Esophagus squamous epithelium (tissue), 4 donors: ENCODE data around the gene SLC38A9.

ENCODE experiments used
- POLR2A ChIP-seq, 4 donors: fragments of 450-650 bp; IDR thresholded peaks; one replicate each; pipeline ENCODE4 v1.6.1; 2017; ENCODE audit warnings: antibody characterized with exemption in 4 of 4, mild to moderate bottlenecking in 4 of 4, moderate library complexity in 3 of 4
- TF ChIP-seq, protein P1 (sequence below), 6 experiments: fragments of 450-650 bp in 4 of 6; fragments of 200-600 bp in 2 of 6; sonication (generic) in 2 of 6; IDR thresholded peaks; one replicate each; pipeline ENCODE4 v1.5.1; 2016 to 2019; ENCODE audit warnings: antibody characterized with exemption in 6 of 6, mild to moderate bottlenecking in 4 of 6, moderate library complexity in 4 of 6

DNA sequence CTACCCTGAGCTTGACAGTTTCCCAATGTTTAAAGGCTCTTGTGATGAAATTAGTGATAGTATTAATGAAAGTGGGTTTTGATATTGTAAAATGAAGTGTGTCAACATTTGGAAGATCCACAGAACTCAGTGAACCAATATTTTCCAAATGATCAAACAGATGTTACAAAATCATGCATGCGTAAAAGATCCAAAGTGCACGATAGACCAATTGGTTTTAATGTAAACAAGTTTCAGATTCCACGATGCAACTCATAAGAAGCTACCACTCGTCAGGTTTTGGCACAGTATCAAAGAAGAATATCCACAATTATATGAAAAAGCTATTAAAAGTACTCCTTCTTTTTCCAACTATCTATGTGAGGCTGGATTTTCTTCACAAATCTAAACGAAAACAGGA lies 82.3 kb downstream of the SLC38A9 start:
- TF ChIP-seq, protein P1, sequence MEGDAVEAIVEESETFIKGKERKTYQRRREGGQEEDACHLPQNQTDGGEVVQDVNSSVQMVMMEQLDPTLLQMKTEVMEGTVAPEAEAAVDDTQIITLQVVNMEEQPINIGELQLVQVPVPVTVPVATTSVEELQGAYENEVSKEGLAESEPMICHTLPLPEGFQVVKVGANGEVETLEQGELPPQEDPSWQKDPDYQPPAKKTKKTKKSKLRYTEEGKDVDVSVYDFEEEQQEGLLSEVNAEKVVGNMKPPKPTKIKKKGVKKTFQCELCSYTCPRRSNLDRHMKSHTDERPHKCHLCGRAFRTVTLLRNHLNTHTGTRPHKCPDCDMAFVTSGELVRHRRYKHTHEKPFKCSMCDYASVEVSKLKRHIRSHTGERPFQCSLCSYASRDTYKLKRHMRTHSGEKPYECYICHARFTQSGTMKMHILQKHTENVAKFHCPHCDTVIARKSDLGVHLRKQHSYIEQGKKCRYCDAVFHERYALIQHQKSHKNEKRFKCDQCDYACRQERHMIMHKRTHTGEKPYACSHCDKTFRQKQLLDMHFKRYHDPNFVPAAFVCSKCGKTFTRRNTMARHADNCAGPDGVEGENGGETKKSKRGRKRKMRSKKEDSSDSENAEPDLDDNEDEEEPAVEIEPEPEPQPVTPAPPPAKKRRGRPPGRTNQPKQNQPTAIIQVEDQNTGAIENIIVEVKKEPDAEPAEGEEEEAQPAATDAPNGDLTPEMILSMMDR (IDR thresholded peaks at IDR 0.05) = no peak
- TF ChIP-seq POLR2A (IDR thresholded peaks at IDR 0.05) = no peak
